Dendritic cell treated with granulocyte-macrophage colony-stimulating factor and Interleukin-4, amounts not matched to agents 40 ng/mL and 50 ng/mL, for 4 days (primary cell): ENCODE measurements around the gene NOL7.
A peak's percentile ranks its signal among the peaks of the same experiment; 100 is the strongest.

Experiments
- H3K27ac Mint-ChIP-seq: one replicate; pipeline ENCODE4 v1.8.0; 2022; ENCODE audit warnings: mild to moderate bottlenecking, mixed read lengths
- H3K27me3 Mint-ChIP-seq: one replicate; pipeline ENCODE4 v1.8.0; 2022; ENCODE audit warnings: mild to moderate bottlenecking, mixed read lengths
- H3K36me3 Mint-ChIP-seq: one replicate; pipeline ENCODE4 v1.8.0; 2022; ENCODE audit warnings: low read depth, mixed read lengths
- H3K4me1 Mint-ChIP-seq: one replicate; pipeline ENCODE4 v1.8.0; 2022; ENCODE audit warnings: low read depth, mixed read lengths
- H3K4me3 Mint-ChIP-seq: one replicate; pipeline ENCODE4 v1.8.0; 2022; ENCODE audit warnings: mild to moderate bottlenecking, moderate library complexity, mixed read lengths
- H3K9me3 Mint-ChIP-seq: one replicate; pipeline ENCODE4 v1.8.0; 2022; ENCODE audit warnings: mixed read lengths
- intact Hi-C: fragments of 100-400 bp; cut with micrococcal nuclease; formaldehyde crosslinking; loops from one replicate; pipeline ENCODE4 v1.15.0; 2022

NOL7 gene

DNA sequence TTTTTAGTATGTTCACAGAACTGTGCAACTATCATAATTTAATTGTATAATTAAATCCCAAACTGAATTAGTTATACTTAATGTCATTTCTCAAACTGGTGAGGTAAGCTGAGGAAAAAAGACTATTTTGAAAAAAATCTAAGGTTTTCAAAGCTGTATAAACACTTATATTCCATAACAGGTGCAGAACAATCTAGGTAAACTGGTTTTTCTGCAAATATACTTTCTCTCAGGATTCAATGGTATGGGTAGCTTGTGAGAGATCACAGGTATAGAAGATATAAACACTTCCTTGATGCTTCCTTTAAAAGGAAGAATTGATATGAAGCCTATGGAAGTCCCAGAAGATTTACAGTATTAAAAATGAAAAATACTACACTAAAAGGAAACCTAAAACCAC is 33.7 kb downstream of the NOL7 start:
- Mint-ChIP-seq H3K27me3 (no peaks in the 10 kb centered on the region), H3K4me1 (peaks cover 6% of the 10 kb centered on the region), H3K4me3 (no peak overlapping the region), H3K9me3 (no peaks in the 10 kb centered on the region), H3K36me3 (peaks cover 43% of the 10 kb centered on the region), H3K27ac (no peak overlapping the region)
- intact Hi-C loops: no loop called here

DNA sequence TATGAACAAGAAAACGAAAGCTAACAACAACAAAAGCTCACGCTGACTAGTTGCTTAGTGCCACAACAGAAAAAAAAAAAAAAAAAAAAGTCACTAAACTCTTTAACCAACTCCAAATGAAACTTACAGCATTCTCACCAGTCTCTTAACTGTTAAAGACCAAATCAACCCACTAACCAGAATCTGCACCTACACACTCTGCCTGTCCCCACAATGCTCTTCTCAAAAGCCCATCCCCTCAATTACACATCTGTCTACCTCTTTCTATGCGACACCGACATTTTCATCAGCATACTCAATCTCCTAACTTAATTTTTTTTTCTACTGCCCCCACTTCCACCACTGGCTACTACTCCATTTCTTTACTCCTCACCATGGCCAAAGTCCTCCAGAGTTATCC is 34.3 kb downstream of the NOL7 start:
- Mint-ChIP-seq H3K9me3 (no peaks in the 10 kb centered on the region), H3K4me3 (no peak overlapping the region), H3K27ac (peak overlapping the region; percentile 10), H3K36me3 (peaks cover 43% of the 10 kb centered on the region), H3K27me3 (no peaks in the 10 kb centered on the region), H3K4me1 (peaks cover 6% of the 10 kb centered on the region)
- intact Hi-C loops: no loop called here

GRCh38 chr6:13653296-13653695 is 38.2 kb downstream of the NOL7 start:
- Mint-ChIP-seq H3K4me3 (no peak overlapping the region), H3K9me3 (no peaks in the 10 kb centered on the region), H3K4me1 (peaks cover 6% of the 10 kb centered on the region), H3K36me3 (peaks cover 36% of the 10 kb centered on the region), H3K27me3 (no peaks in the 10 kb centered on the region), H3K27ac (no peak overlapping the region)
- intact Hi-C loops: no loop called here

GRCh38 chr6:13654496-13654895 is 39.4 kb downstream of the NOL7 start:
- Mint-ChIP-seq H3K9me3 (no peaks in the 10 kb centered on the region), H3K36me3 (peaks cover 32% of the 10 kb centered on the region), H3K27ac (no peak overlapping the region), H3K4me3 (no peak overlapping the region), H3K27me3 (no peaks in the 10 kb centered on the region), H3K4me1 (peaks cover 3% of the 10 kb centered on the region)
- intact Hi-C loops: no loop called here

GRCh38 chr6:13655700-13656099 is 40.6 kb downstream of the NOL7 start:
- Mint-ChIP-seq H3K9me3 (no peaks in the 10 kb centered on the region), H3K36me3 (peaks cover 20% of the 10 kb centered on the region), H3K27ac (no peak overlapping the region), H3K4me1 (no peaks in the 10 kb centered on the region), H3K4me3 (no peak overlapping the region), H3K27me3 (no peaks in the 10 kb centered on the region)
- intact Hi-C loops: no loop called here

DNA sequence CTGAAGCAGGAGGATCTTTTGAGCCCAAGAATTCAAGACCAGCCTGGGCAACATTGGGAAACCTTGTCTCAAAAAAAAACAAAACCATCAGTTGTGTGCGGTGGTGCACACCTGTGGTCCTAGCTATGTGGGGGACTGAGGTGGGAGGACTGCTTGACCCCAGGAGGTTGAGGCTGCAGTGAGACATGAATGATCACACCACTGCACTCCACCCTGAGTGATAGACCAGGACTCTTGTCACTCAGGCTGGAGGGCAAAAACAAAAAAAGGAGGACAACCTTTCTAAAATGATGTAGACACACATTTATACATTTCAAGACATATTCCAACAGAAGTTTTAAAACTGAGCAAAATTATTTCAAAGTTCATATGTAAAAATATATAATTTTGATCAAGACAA is 45.1 kb downstream of the NOL7 start:
- Mint-ChIP-seq H3K36me3 (no peaks in the 10 kb centered on the region), H3K27me3 (no peaks in the 10 kb centered on the region), H3K4me3 (no peak overlapping the region), H3K4me1 (peaks cover 32% of the 10 kb centered on the region), H3K27ac (no peak overlapping the region), H3K9me3 (no peaks in the 10 kb centered on the region)
- intact Hi-C loops: no loop called here

DNA sequence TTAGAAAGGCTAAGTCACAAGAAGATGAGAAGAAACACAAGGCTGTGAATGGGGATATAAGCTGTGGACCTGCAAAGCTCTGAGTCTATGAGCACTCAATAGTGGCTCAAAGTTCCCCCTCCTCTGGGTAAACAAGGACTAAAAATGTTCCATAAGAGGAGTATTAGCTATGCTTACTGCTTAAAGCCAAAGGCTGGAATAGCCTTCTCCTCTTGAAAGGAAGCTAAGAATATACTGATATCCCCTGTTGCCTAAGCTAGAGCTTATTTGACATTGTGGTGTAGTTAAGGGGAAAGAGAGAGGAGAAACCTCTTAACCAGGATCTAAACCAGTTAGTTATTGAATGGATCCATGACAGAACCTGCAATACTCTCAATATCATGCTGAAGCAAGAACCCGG is 45.8 kb downstream of the NOL7 start:
- Mint-ChIP-seq H3K4me1 (peaks cover 36% of the 10 kb centered on the region), H3K27me3 (no peaks in the 10 kb centered on the region)

DNA sequence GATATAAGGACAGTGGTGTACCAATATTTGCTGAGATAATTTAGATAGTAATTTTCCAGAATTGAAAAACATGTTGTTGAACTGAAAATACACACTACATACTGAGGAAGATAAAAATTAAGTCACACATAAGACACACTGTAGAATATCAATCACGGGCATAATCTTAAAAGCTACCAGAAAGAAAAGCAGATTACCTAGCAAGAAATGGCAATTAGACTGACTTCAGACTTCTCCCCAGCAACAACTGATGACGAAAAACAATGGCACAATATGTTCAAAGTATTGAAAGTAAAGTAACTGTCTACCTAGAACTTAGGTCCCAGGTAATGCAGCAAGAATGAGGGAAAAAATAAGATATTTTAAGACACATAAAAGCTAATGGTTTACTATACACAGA is 46.5 kb downstream of the NOL7 start:
- peaks cover 41% of the 10 kb centered on the region for H3K4me1 Mint-ChIP-seq
- intact Hi-C loops: no loop called here
- H3K27me3 Mint-ChIP-seq: no peaks in the 10 kb centered on the region
- no peak overlapping the region for H3K4me3 Mint-ChIP-seq
- no peak overlapping the region for H3K27ac Mint-ChIP-seq
- no peaks in the 10 kb centered on the region for H3K9me3 Mint-ChIP-seq
- no peaks in the 10 kb centered on the region for H3K36me3 Mint-ChIP-seq

More for the DNA sequence above, 45.8 kb downstream of the NOL7 start:
- Mint-ChIP-seq H3K36me3 (no peaks in the 10 kb centered on the region), H3K4me3 (no peak overlapping the region), H3K27ac (no peak overlapping the region), H3K9me3 (no peaks in the 10 kb centered on the region)
- intact Hi-C loops: no loop called here

GRCh38 chr6:13662651-13663334 is 47.7 kb downstream of the NOL7 start:
- intact Hi-C loops: no loop called here
- Mint-ChIP-seq H3K9me3 (no peaks in the 10 kb centered on the region), H3K36me3 (no peaks in the 10 kb centered on the region), H3K4me3 (no peak overlapping the region), H3K27me3 (no peaks in the 10 kb centered on the region), H3K4me1 (peaks cover 50% of the 10 kb centered on the region), H3K27ac (no peak overlapping the region)

DNA sequence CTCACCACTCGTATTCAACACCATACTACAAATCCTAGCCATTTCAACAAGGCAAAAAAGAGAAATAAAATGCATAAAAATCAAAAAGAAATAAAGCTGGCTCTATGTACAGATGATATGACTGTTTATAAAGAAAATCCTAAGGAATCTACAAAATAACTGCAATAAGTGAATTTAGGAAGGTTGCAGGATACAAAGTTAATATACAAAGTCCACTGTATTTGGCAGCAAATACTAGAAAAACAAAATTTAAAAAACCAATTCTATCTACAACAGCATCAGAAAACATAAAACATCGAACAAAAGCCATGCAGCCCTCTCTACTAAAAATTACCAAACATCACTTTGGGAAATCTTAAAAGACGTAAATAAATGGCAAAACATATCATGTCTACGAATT is 48.9 kb downstream of the NOL7 start:
- H3K4me3 Mint-ChIP-seq: no peak overlapping the region
- intact Hi-C loops: no loop called here

DNA sequence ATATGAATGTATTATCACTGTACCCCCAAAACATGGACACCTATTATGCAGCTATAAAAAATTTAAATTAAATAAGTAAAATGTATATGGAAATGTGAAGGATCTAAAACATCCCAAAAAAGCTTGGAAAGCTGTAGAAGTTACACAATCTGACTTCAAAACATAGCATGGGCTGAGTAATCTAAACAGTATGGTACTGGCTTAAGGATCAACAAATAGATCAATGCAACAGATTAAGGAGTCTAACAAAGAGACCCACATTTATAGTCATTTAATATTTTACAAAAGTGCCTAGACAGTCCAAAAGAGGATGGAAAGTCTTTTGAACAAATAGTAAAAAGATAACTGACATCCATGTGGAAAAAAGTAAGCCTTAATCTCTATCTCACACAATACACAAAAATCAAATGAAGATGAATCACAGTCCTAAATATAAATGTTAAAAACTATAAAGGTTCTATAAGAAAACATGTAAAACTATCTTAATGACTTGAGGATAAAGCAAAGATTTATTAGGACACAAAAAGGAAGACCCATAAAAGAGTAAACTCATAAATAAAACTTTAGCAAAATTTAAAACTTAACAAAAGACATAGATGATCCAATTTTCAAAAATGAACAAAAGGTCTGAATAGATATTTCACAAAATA is 49.7 kb downstream of the NOL7 start:
- no peak overlapping the region for H3K4me3 Mint-ChIP-seq
- intact Hi-C loops: no loop called here
- H3K9me3 Mint-ChIP-seq: no peaks in the 10 kb centered on the region
- no peaks in the 10 kb centered on the region for H3K36me3 Mint-ChIP-seq
- peaks cover 62% of the 10 kb centered on the region for H3K4me1 Mint-ChIP-seq
- H3K27ac Mint-ChIP-seq: no peak overlapping the region
- H3K27me3 Mint-ChIP-seq: no peaks in the 10 kb centered on the region

More for the DNA sequence above, 48.9 kb downstream of the NOL7 start:
- H3K4me1 Mint-ChIP-seq: peaks cover 62% of the 10 kb centered on the region
- no peaks in the 10 kb centered on the region for H3K27me3 Mint-ChIP-seq
- H3K27ac Mint-ChIP-seq: no peak overlapping the region
- H3K9me3 Mint-ChIP-seq: no peaks in the 10 kb centered on the region
- H3K36me3 Mint-ChIP-seq: no peaks in the 10 kb centered on the region

- no peak overlapping the region for H3K4me3 Mint-ChIP-seq
- no peaks in the 10 kb centered on the region for H3K27me3 Mint-ChIP-seq
- H3K27ac Mint-ChIP-seq: no peak overlapping the region
- intact Hi-C loops: no loop called here
- H3K4me1 Mint-ChIP-seq: peaks cover 60% of the 10 kb centered on the region
- no peaks in the 10 kb centered on the region for H3K9me3 Mint-ChIP-seq
- H3K36me3 Mint-ChIP-seq: no peaks in the 10 kb centered on the region
These were observed 51.3 kb downstream of the NOL7 start for GRCh38 chr6:13666194-13667105.

DNA sequence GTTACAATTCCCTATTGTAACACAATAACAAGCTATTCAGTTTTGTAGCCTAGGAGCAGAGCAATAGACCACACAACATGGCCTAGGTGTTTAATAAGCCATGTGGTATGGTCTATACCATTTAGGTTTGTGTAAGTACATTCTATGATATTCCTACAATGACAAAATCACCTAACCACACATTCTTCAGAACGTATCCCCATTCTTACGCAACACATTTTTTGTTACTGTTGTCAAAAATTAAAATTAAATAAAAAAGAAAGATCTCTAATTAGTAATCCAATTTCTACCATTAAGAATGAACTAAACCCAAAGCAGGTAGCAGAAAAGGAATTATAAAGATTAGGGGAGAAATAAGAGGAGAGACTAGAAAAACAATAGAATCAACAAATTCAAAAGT is 52.5 kb downstream of the NOL7 start:
- peaks cover 60% of the 10 kb centered on the region for H3K4me1 Mint-ChIP-seq
- no peaks in the 10 kb centered on the region for H3K9me3 Mint-ChIP-seq
- no peaks in the 10 kb centered on the region for H3K36me3 Mint-ChIP-seq
- no peak overlapping the region for H3K27ac Mint-ChIP-seq
- no peak overlapping the region for H3K4me3 Mint-ChIP-seq
- intact Hi-C loops: no loop called here
- H3K27me3 Mint-ChIP-seq: no peaks in the 10 kb centered on the region

DNA sequence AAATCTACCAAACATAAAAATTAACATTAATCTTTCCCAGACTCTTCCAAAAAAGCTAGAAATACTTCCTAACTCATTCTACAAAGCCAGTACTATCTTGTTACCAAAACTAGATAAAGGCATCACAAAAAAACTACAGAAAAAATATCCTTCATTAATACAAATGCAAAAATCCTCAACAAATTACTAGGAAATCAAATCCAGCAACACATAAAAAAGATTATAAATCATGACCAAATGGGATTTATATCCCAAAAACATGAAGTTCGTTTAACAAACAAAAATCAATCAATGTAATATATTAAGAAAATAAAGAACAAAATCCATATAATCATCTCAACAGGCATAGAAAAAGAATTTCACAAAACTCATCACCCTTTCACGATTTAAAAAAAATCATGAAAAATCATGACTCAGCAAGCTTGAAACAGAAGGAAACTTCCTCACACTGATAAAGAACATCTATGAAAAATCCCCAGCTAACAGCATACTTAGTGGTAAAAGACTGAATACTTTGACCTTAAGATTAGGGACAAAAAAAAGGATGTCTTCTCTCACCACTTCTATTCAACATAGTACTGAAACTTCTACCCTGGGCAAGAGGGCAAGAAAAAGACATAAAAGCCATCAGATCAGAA is 53.3 kb downstream of the NOL7 start:
- intact Hi-C loops: no loop called here
- Mint-ChIP-seq H3K36me3 (no peaks in the 10 kb centered on the region), H3K27ac (no peak overlapping the region), H3K27me3 (no peaks in the 10 kb centered on the region), H3K4me3 (no peak overlapping the region), H3K9me3 (no peaks in the 10 kb centered on the region), H3K4me1 (peaks cover 60% of the 10 kb centered on the region)
